Natural killer cell treated with Interleukin-12 subunit alpha and Interleukin-12 subunit beta and Interleukin-15 and Interleukin-18, amount 100 ng/mL, for 72 hours (primary cell): ENCODE results near the gene CRISP2. TPM values are rescaled to one million over a fixed set of nuclear protein-coding genes. Genes with fewer than 3 reads are reported as not detected.
"Not testable (repeated sequence)": the region's sequence is repeated elsewhere in the genome, so short reads cannot be mapped to it uniquely, and the experiment has no call there.

Experiments used
- ATAC-seq, 2 donors: fragments of 150-1000 bp; cut with Tn5 transposase in 1 of 2; sonication (Bioruptor Pico), chemical (Tn5 transposase) in 1 of 2; 2 replicates each; pipeline ENCODE4 v1.10.0; 2021
- DNase-seq: peaks from one replicate; pipeline ENCODE4 v3.0.0; 2022; ENCODE audit warnings: low spot score
- H3K27ac Mint-ChIP-seq, 2 donors: 1 replicate in 1 of 2; 2 replicates in 1 of 2; pipeline ENCODE4 v1.8.0; 2022; ENCODE audit warnings: mixed read lengths in 2 of 2, mild to moderate bottlenecking in 1 of 2, moderate library complexity in 1 of 2
- H3K27me3 Mint-ChIP-seq, 2 donors: 1 replicate in 1 of 2; 2 replicates in 1 of 2; pipeline ENCODE4 v1.8.0; 2022; ENCODE audit warnings: mixed read lengths in 2 of 2
- H3K36me3 Mint-ChIP-seq: one replicate; pipeline ENCODE4 v1.8.0; 2022; ENCODE audit warnings: mixed read lengths
- H3K4me1 Mint-ChIP-seq, 2 donors: 1 replicate in 1 of 2; 2 replicates in 1 of 2; pipeline ENCODE4 v1.8.0; 2022; ENCODE audit warnings: low read depth in 2 of 2, mixed read lengths in 2 of 2, mild to moderate bottlenecking in 1 of 2
- H3K4me3 Mint-ChIP-seq: one replicate; pipeline ENCODE4 v1.8.0; 2022; ENCODE audit warnings: mixed read lengths
- H3K9me3 Mint-ChIP-seq: 2 replicates; pipeline ENCODE4 v1.8.0; 2022; ENCODE audit warnings: mixed read lengths
- total RNA-seq, 2 donors: library from RNA; stranded (reverse); gene quantifications; one replicate each; pipeline ENCODE4 v1.2.3, GENCODE V29; 2022

The CRISP2 gene
- total RNA-seq, 2 donors from 2014 or later, result not detected

DNA sequence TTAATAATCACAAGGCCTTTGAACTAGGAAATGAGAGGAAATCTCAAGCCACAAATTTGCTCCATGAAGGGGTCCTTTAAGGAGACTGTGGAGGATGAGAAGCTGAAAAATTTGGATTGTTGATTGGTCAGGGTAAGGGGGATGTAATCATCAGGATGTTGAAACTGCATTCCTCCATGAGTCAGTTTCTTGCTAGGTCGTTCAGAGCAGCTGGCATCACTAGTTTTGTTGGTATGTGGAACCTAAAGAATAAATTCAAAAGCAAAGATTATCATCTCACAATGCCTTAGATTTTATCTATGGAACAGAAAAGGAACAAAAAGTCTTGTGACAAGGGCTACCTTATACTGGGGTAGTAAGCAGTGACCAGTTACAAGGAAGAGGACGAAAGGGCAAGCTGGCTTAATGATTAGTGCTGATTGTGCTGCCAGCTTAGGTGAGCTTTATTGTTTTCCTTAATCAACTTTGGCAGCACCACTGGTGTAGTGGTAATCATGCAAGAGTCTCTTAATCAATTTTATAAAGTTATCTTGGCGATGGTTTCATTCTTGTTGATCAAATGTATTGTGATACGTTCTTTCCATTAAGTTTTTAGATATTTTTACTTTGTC lies 36.6 kb downstream of the CRISP2 start:
- Mint-ChIP-seq H3K4me3 (no peak overlapping the region), H3K9me3 (peaks cover 16% of the 10 kb centered on the region), H3K27ac (no peak overlapping the region), H3K4me1 (no peaks in the 10 kb centered on the region), H3K36me3 (no peaks in the 10 kb centered on the region), H3K27me3 (no peaks in the 10 kb centered on the region)
- DNase-seq (no peak), ATAC-seq (no peak)

DNA sequence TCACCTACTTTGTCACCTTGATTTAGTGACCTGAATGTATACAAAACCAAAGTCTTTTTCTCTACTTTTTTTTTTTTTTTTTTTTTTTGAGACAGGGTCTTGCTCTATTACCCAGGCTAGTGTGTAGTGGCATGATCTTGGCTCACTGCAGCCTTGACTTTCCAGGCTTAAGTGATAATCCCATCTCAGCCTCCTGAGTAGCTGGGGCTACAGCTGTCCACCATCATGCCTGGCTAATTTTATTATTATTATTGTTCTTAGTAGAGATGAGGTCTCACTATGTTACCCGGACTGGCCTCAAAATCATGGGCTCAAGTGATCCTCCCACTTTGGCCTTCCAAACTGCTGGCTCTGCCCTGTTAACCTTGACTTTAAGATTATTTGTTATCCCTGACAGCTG lies 37.5 kb downstream of the CRISP2 start:
- peaks cover 23% of the 10 kb centered on the region for H3K9me3 Mint-ChIP-seq
- peaks cover 4% of the 10 kb centered on the region for H3K36me3 Mint-ChIP-seq
- H3K27me3 Mint-ChIP-seq, result no peaks in the 10 kb centered on the region
- H3K4me3 Mint-ChIP-seq, result no peak overlapping the region
- ATAC-seq (no peak), DNase-seq (no peak)
- H3K27ac Mint-ChIP-seq, result no peak overlapping the region
- H3K4me1 Mint-ChIP-seq, result no peaks in the 10 kb centered on the region

DNA sequence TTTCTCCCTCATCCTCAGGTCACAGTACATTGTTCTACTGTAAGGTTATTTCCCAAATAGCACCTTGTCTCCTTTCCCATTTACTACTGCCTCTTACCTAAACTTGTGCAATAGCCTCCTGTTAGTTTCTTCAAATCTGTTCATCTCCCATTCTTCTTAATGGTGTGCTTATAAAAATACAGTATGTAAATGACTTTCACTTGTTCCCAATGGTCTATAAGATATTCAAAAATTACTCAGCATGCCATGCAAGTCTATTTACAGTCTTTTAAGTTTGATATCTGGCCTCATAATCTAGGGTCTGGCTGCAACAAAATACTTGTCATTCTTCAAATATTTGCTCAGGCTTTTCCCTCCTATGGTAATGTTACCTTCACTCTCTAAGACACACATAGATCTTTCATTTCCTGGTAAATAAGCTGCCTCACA lies 45.2 kb downstream of the CRISP2 start:
- Mint-ChIP-seq H3K4me1 (no peaks in the 10 kb centered on the region), H3K27me3 (no peaks in the 10 kb centered on the region), H3K36me3 (peaks cover 4% of the 10 kb centered on the region), H3K27ac (no peak overlapping the region), H3K4me3 (no peak overlapping the region), H3K9me3 (peaks cover 10% of the 10 kb centered on the region)
- ATAC-seq, result no peak
- DNase-seq, result no peak

DNA sequence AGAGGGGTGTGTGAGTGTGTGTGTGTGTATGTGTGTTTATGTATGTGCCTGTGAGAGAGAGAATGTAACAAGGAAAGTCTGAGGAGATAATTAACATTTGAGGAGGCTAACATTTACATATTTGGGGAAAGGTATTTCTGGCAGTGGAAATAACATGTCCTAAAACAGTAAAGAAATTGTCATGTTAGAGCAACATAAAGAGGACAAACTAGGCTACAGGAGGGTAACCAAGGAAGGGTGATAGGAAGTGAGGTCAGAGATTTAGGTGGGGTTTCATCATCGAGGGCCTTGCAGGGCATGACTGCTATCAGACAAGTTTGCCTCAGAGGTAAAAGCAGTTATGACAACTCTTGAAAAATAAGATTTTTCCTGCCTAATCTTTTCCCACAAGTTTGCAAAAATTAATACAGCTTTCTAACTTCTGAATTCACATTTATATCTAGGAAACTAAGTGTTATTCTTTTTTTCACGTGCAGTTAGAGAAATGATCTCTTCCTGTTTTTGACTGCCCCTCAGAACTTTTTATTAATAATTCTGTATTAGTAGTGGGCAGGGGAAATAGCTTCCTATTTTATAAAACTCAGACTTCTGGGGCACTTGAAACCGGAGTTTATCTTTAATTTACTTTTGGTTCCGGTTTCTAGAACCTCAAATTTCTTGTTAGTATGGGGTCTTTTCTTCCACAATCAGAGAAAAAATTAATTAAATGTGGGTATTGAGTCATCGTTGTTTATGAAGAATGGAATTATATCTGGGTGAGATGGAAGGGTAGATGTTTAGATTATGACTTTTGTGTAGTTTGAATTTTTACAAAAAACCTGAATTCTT lies 46.2 kb downstream of the CRISP2 start:
- H3K27me3 Mint-ChIP-seq, result no peaks in the 10 kb centered on the region
- DNase-seq, result no peak
- no peak for ATAC-seq
- H3K36me3 Mint-ChIP-seq, result peaks cover 4% of the 10 kb centered on the region
- H3K9me3 Mint-ChIP-seq, result peaks cover 10% of the 10 kb centered on the region
- H3K4me1 Mint-ChIP-seq, result no peaks in the 10 kb centered on the region
- no peak overlapping the region for H3K27ac Mint-ChIP-seq
- no peak overlapping the region for H3K4me3 Mint-ChIP-seq

DNA sequence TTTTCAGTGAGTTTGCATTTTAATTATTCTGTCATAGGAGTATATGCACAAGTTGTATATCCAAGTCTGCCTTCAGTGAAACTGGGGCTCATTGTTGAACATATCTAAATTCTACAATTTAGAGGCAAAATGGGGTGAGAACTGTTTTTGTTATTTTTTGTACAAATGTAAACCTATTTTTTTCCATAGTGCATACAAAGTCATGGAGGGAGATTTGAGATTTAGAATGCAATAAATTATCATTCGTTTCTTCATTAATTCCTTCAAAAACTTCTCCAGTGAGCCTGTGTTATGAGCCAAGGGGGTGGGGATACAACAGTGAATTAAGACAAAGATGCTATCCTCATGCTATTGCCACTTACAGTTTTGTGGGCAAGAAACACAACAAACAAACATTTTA lies 46.9 kb downstream of the CRISP2 start:
- DNase-seq, result no peak
- ATAC-seq, result no peak
- Mint-ChIP-seq H3K4me3 (no peak overlapping the region), H3K36me3 (peaks cover 4% of the 10 kb centered on the region), H3K4me1 (no peaks in the 10 kb centered on the region), H3K27me3 (no peaks in the 10 kb centered on the region), H3K27ac (no peak overlapping the region), H3K9me3 (peaks cover 5% of the 10 kb centered on the region)

DNA sequence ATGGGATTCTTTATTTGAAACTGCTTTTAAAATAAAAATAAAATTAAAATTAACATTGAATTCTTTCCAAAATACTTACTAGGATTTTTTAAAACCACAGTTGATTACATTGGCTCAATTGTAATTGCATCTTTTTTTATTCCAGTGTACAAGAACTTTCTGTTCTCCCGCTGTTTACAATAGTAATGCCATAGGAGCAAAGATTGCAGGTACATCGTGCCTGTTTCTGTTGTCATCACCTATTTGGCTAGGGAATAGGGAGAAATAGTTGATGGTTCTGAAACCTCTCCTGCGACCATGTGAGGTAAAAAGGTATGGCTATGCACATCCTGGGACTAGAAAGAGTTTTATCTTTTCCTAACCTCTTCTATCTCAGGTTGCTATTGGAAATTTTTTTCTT lies 48.5 kb downstream of the CRISP2 start:
- Mint-ChIP-seq H3K27ac (no peak overlapping the region), H3K36me3 (no peaks in the 10 kb centered on the region)
- DNase-seq, result no peak

DNA sequence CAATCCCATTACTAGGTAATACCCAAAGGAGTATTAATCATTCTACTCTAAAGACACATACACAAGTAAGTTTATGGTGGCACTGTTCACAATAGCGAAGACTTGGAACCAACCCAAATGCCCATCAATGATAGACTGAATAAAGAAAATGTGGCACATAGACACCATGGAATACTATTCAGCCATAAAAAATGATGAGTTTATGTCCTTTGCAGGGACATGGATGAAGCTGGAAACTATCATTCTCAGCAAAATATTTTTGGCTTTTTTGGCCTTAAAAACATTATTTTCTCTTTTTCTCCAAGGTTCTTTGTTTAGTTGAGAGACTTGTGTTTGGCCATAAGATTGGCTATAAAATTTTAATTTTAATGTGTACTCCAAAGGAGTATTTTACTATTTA lies 49.3 kb downstream of the CRISP2 start:
- H3K9me3 Mint-ChIP-seq, H3K27ac Mint-ChIP-seq, H3K27me3 Mint-ChIP-seq, H3K36me3 Mint-ChIP-seq, H3K4me1 Mint-ChIP-seq, DNase-seq, H3K4me3 Mint-ChIP-seq, ATAC-seq: not testable (repeated sequence)

More for the DNA sequence above, 48.5 kb downstream of the CRISP2 start:
- Mint-ChIP-seq H3K27me3 (no peaks in the 10 kb centered on the region), H3K4me3 (no peak overlapping the region), H3K9me3 (peaks cover 3% of the 10 kb centered on the region), H3K4me1 (no peaks in the 10 kb centered on the region)
- ATAC-seq, result no peak

DNA sequence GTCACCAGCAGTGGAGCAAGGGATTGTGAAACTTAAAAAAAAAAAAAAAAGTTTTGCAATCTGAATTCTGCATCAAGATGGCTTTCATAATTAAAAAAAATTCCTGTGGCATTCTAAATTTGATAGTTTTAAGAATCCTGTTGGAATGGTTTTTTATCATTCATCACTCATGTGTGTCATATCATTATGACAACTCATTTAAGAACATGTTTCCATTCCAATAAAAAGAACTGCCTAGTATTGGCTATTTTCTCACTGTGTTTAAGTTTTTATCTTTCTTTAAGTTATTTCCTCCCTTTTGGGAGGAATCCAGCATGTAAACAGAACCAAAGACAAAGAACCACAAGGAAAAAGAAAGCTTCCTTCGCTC lies 50.5 kb downstream of the CRISP2 start:
- Mint-ChIP-seq H3K4me3 (no peak overlapping the region), H3K4me1 (no peaks in the 10 kb centered on the region), H3K36me3 (no peaks in the 10 kb centered on the region), H3K27me3 (no peaks in the 10 kb centered on the region), H3K27ac (no peak overlapping the region), H3K9me3 (peaks cover 6% of the 10 kb centered on the region)
- no peak for ATAC-seq
- no peak for DNase-seq

DNA sequence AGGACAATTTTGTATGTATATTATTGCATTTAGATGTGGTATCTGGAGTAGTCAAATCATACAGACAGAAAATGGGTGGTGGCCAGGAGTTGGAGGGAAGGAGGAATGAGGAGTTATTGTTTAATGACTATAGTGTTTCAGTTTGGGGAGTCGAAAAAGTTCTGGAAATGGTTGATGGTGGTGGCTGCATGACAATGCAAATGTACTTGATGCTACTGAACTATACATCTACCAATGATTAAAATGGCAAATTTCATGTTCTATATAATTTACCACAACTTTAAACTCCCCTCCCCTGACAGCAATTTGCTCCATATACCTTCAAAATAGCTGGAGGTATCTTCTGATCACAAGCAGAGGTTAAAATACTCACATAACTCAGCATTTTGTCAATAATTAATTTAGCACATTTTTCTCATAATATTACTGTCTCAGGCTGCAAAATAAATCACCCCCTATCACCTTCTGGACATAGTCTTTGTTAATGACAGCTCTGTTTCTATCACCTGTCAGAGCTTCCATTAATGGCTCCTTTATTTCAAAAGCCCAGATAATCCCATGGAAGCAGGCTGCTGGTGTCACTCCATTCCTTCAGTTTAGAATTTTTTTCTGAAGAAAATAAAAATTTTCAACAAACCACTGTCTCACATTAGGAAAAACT lies 51.0 kb downstream of the CRISP2 start:
- H3K27me3 Mint-ChIP-seq, result no peaks in the 10 kb centered on the region
- no peaks in the 10 kb centered on the region for H3K36me3 Mint-ChIP-seq
- no peak for ATAC-seq

DNA sequence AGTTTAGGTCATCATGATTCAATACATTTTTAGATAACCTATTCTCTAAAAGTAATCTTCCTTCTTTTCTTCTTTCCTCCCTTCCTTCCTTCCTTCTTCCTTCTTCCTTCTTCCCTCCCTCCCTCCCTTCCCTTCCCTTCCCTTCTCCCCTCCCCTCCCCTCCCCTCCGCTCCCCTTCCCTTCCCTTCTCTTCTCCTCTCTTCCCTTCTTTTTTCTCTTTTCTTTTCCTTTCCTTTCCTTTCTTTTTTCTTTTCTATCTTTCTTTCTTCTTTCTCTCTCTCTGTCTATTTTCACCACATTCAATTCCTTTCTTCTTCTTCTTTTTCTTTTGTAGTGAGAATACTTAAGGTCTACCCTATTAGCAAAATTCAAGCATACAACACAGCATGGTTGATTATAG lies 59.4 kb downstream of the CRISP2 start:
- DNase-seq (no peak), ATAC-seq (no peak)
- H3K9me3 Mint-ChIP-seq, result peaks cover 12% of the 10 kb centered on the region
- H3K4me3 Mint-ChIP-seq, result no peak overlapping the region
- no peaks in the 10 kb centered on the region for H3K36me3 Mint-ChIP-seq
- no peaks in the 10 kb centered on the region for H3K4me1 Mint-ChIP-seq
- H3K27me3 Mint-ChIP-seq, result no peaks in the 10 kb centered on the region
- H3K27ac Mint-ChIP-seq, result no peak overlapping the region

More for the DNA sequence above, 51.0 kb downstream of the CRISP2 start:
- Mint-ChIP-seq H3K27ac (no peak overlapping the region), H3K4me1 (no peaks in the 10 kb centered on the region), H3K9me3 (peaks cover 6% of the 10 kb centered on the region), H3K4me3 (no peak overlapping the region)
- no peak for DNase-seq

DNA sequence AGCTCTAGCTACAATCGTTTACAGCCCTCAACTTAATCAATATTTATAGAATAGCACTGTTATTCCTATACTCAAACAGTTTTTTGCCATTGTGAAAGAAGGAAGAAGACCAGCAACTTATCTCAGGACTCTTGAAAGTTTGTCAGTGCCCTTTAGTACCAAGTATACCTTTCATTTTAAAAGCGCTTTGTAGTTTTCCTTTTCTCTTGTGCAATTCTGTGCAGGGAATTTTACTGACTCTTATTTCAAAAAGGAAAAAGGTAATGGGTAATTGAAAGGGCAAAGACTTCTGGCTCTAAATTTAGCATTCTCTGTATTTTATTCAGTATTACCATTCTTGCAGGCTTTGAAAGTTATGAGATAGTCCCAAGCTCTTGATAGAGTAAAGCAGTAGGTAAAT lies 59.9 kb downstream of the CRISP2 start:
- no peak for ATAC-seq
- Mint-ChIP-seq H3K27ac (no peak overlapping the region), H3K4me1 (no peaks in the 10 kb centered on the region), H3K9me3 (peaks cover 8% of the 10 kb centered on the region), H3K36me3 (no peaks in the 10 kb centered on the region), H3K27me3 (no peaks in the 10 kb centered on the region), H3K4me3 (no peak overlapping the region)
- DNase-seq, result no peak

DNA sequence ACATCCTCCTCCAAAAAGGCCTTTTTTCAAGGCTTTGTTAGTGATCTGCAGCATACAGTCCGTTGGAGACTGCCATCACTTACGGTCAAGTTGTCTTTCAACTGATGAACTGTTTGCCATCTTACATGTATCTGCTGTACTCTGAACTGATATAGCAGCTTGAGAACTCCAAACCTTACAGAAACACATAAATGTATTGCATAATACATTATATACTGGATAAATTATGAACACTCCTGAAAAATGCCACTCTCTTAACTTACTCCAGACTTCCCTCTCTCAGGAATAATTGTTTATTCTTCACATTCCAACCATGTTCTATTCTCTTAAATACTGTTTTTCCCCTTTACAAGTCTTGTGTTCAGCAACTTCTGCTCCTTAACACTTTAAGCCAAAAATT lies 62.1 kb downstream of the CRISP2 start:
- no peak overlapping the region for H3K27ac Mint-ChIP-seq
- peaks cover 8% of the 10 kb centered on the region for H3K9me3 Mint-ChIP-seq

DNA sequence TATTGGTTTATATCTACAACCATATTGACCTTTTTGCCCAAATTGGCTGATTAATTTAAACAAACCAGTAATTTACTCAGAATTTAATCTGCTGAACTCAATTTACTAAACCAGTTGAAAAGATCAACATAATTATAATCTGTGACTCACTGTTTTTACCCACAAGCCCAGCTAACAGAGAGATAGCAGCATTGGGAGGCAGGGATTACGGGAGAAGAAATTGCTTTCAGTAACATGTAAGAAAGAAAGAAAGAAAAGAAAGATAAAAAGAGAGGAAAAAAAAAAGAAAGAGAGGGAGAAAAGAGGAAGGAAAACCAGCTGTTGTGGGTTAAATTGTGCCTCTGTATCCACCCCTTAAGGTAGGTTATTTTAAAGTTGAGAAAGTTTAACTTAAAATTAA lies 63.4 kb downstream of the CRISP2 start:
- ATAC-seq (no peak), DNase-seq (no peak)
- H3K36me3 Mint-ChIP-seq, result no peaks in the 10 kb centered on the region
- H3K4me3 Mint-ChIP-seq, result no peak overlapping the region
- no peak overlapping the region for H3K27ac Mint-ChIP-seq
- peaks cover 8% of the 10 kb centered on the region for H3K9me3 Mint-ChIP-seq
- no peaks in the 10 kb centered on the region for H3K4me1 Mint-ChIP-seq
- H3K27me3 Mint-ChIP-seq, result no peaks in the 10 kb centered on the region

More for the DNA sequence above, 62.1 kb downstream of the CRISP2 start:
- Mint-ChIP-seq H3K27me3 (no peaks in the 10 kb centered on the region), H3K36me3 (no peaks in the 10 kb centered on the region), H3K4me3 (no peak overlapping the region), H3K4me1 (no peaks in the 10 kb centered on the region)
- DNase-seq (no peak), ATAC-seq (no peak)

DNA sequence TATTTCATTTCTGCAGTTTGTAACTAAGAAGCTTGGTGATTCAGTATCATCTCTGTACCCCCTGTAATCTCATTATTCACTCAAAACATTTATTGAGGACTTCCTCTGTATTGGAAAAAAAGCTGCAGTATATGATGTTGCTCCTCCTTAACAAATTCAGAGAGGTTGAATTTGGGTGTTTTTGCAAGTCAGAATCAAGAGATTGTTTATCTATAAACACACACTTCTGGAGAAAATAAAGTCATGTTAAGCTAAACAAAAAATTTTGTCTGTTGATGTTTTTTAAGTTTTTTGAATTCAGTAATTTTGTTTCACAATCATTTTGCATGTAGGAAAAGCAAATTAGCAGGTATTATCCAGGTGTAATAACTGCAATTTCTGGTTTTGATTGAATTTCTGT lies 65.3 kb downstream of the CRISP2 start:
- Mint-ChIP-seq H3K4me1 (no peaks in the 10 kb centered on the region), H3K9me3 (peaks cover 3% of the 10 kb centered on the region), H3K4me3 (no peak overlapping the region), H3K27ac (no peak overlapping the region), H3K36me3 (no peaks in the 10 kb centered on the region), H3K27me3 (no peaks in the 10 kb centered on the region)
- DNase-seq (no peak), ATAC-seq (no peak)
